Measurements from ENCODE around the gene STK35. TPM values are rescaled to one million over a fixed set of nuclear protein-coding genes. Genes with fewer than 3 reads are reported as not detected.

STK35 gene
- total and polyA plus RNA-seq, 2 of the 8 experiments (the other 6 are each of a cell fraction or from before 2014, with no cell fraction given) = 24.9 to 45.0 TPM

DNA sequence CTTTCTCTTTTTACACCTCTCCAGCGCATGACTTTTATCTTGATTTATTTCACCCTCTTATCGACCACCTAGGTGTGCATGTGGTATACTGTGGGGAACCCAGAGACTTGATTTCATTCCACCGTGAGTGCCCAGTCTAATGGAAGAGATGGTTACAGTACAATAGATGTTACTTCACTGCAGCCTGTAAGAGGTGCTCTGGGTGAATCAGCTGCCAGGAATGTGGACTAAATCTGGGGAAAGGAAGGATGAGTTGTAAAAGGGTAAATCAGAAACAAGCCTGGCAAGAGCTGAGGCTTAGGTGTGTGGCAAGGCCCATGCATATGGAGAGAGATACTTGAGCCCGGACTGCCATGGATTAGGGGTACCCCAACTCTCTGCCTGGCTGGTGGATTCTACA, 7.4 kb downstream of the STK35 start:
- H4K20me1 ChIP-seq (replicated peaks in 1 of 2; ENCODE audit: control insufficient read depth in 1 of 2, insufficient read depth in 2 of 2, low read length in 2 of 2) = peaks cover 15 to 38% of the 10 kb centered on the region in 2 experiments

More for the DNA sequence above, 7.4 kb downstream of the STK35 start:
- H3K79me2 ChIP-seq (ENCODE audit: control insufficient read depth in 1 of 2, insufficient read depth in 2 of 2, low read length in 2 of 2) = peaks cover 29 to 98% of the 10 kb centered on the region in 2 experiments
- H4K8ac ChIP-seq (ENCODE audit: extremely low read depth, insufficient read depth, low read length) = no peak overlapping the region
- H3K4ac ChIP-seq (replicated peaks; ENCODE audit: insufficient read length, low read depth, low read length) = no peak overlapping the region
- H3K79me1 ChIP-seq (ENCODE audit: low read depth, low read length) = peaks cover 19% of the 10 kb centered on the region
- DNase-seq (ENCODE audit: low read depth in 1 of 2, low spot score in 2 of 2) = no peak
- H2AK5ac ChIP-seq (ENCODE audit: low read depth, low read length) = no peak overlapping the region
- ChIA-PET CTCF (ENCODE audit: partially characterized antibody) (interaction anchor here (0.6 to 2.2 kb wide), 10 partner anchors 10 to 946 kb away, joined by 3 to 10 read pairs (median 4); no protein-coding TSS in a partner anchor), POLR2A (ENCODE audit: partially characterized antibody) (interaction anchor here (1.2 kb wide), 1 partner anchor 9 kb away, joined by 3 read pairs; no protein-coding TSS in a partner anchor)
- no peak overlapping the region for H2BK12ac ChIP-seq (ENCODE audit: low read depth, low read length)
- H3K9me3 ChIP-seq (ENCODE audit: insufficient read depth in 2 of 2, low read depth in 1 of 2, low read length in 1 of 2) = no peaks in the 10 kb centered on the region
- no peak overlapping the region for H3K4me2 ChIP-seq (ENCODE audit: insufficient read depth in 1 of 2, low read depth in 2 of 2, low read length in 2 of 2)
- no peak overlapping the region for H3K56ac ChIP-seq (replicated peaks; ENCODE audit: insufficient read length, low read depth, low read length)
- H3K23ac ChIP-seq (ENCODE audit: insufficient read length) = no peak overlapping the region
- no peak overlapping the region for H3K14ac ChIP-seq (ENCODE audit: insufficient read length)
- H4K91ac ChIP-seq (replicated peaks; ENCODE audit: insufficient read length, low read length) = no peak overlapping the region
- H3K36me3 ChIP-seq (ENCODE audit: control insufficient read depth in 2 of 4, insufficient read depth in 4 of 4, low read length in 3 of 4) = peaks cover 0 to 13% (median 4%) of the 10 kb centered on the region in 4 experiments; a peak in 4 of 8 replicates
- WGBS, 2 experiments (ENCODE audit: extremely low coverage in 1 of 2, insufficient coverage in 1 of 2, insufficient read length in 1 of 2, insufficient replicate concordance in 2 of 2, low coverage in 1 of 2, low lambda C conversion rate in 2 of 2, missing lambda C conversion rate in 1 of 2) = 88% methylated on average over 4 of the region's 4 CpGs; no CpG with 5 or more reads in 1 of the 2 experiments
- no peak overlapping the region for H2AFZ ChIP-seq (ENCODE audit: low read length)
- H3K27me3 ChIP-seq (replicated peaks in 1 of 4; ENCODE audit: control insufficient read depth in 3 of 4, extremely low read depth in 1 of 4, insufficient read depth in 3 of 4, low read length in 3 of 4) = no peaks in the 10 kb centered on the region
- no peak overlapping the region for H2BK120ac ChIP-seq (replicated peaks; ENCODE audit: low read depth, low read length)
- no peak for FAIRE-seq
- H3K9ac ChIP-seq (replicated peaks in 1 of 4; ENCODE audit: extremely low read depth in 1 of 4, low read depth in 3 of 4, low read length in 3 of 4) = no peak overlapping the region
- no peak overlapping the region for H3K27ac ChIP-seq (ENCODE audit: low read depth, low read length)
- no peak overlapping the region for H2BK15ac ChIP-seq (ENCODE audit: low read length)
- peaks cover 1% of the 10 kb centered on the region for H3K23me2 ChIP-seq (ENCODE audit: low read depth, low read length)
- TF ChIP-seq SIX5 (IDR thresholded peaks at IDR 0.05; ENCODE audit: low read depth, low read length) = no peak
- H4K5ac ChIP-seq (ENCODE audit: insufficient read length, low read depth, low read length) = no peak overlapping the region
- no peak overlapping the region for H2BK20ac ChIP-seq (ENCODE audit: low read length)
- no peak overlapping the region for H2BK5ac ChIP-seq (ENCODE audit: low read depth, low read length)
- H3K18ac ChIP-seq (ENCODE audit: extremely low read depth, low read length) = no peak overlapping the region
- no peak overlapping the region for H3K4me3 ChIP-seq (ENCODE audit: extremely low read depth in 1 of 4, insufficient read depth in 2 of 4, low read depth in 3 of 4, low read length in 4 of 4)
- peaks cover 0 to 4% (median under 1%) of the 10 kb centered on the region in 4 experiments; a peak in 3 of 7 replicates for H3K4me1 ChIP-seq (replicated peaks in 1 of 4; ENCODE audit: control insufficient read depth in 3 of 4, insufficient read depth in 4 of 4, low read length in 3 of 4)
